OCI-LY7 (cell line): Measurements from ENCODE around the gene ZFHX3. TPM values are rescaled to one million over a fixed set of nuclear protein-coding genes. Genes with fewer than 3 reads are reported as not detected.

ENCODE experiments used
- BruUV-seq: library from RNA; stranded (reverse); fragments of 400-500 nt; replicated peaks from 2 replicates; lab custom pipeline; 2021; lab: Mats Ljungman, UMichigan
- CTCF ChIA-PET: fragments of 300-600 bp; sonication (Branson Sonifier 250); formaldehyde crosslinking; loops from one replicate; lab custom pipeline; 2022; ENCODE audit warnings: antibody characterized with exemption; ENCODE audit not compliant: unreplicated experiment; lab: Charles Lee
- POLR2A ChIA-PET: fragments of 300-600 bp; sonication (Branson Sonifier 250); formaldehyde crosslinking; loops from one replicate; lab custom pipeline; 2022; ENCODE audit warnings: antibody characterized with exemption; lab: Charles Lee
- DNase-seq: peaks from one replicate; pipeline ENCODE4 v3.0.0-alpha.2; 2015; ENCODE audit warnings: low spot score
- H2AFZ ChIP-seq: fragments of 200-600 bp; sonication (generic), shearing (Covaris generic); 2 replicates; pipeline ENCODE4 v1.6.1; 2014; ENCODE audit warnings: mild to moderate bottlenecking, antibody characterized with exemption, low read length, moderate library complexity
- H3K27ac ChIP-seq: fragments of 200-600 bp; sonication (generic); 2 replicates; pipeline ENCODE4 v1.5.1; 2014; ENCODE audit warnings: mixed run types, low read depth, mild to moderate bottlenecking, moderate library complexity, low read length, inconsistent platforms; ENCODE audit not compliant: poor library complexity, severe bottlenecking
- H3K36me3 ChIP-seq: fragments of 200-600 bp; sonication (generic); 2 replicates; pipeline ENCODE4 v1.6.1; 2014; ENCODE audit warnings: mild to moderate bottlenecking, antibody characterized with exemption, low read length, moderate library complexity, mixed read lengths; ENCODE audit not compliant: insufficient read depth
- H3K4me1 ChIP-seq: fragments of 200-600 bp; sonication (generic); 2 replicates; pipeline ENCODE4 v1.5.1; 2014; ENCODE audit warnings: mild to moderate bottlenecking, low read length; ENCODE audit not compliant: insufficient read depth, poor library complexity, severe bottlenecking
- H3K4me2 ChIP-seq: fragments of 200-600 bp; sonication (generic); 2 replicates; pipeline ENCODE4 v1.6.1; 2014; ENCODE audit warnings: mild to moderate bottlenecking, low read length
- H3K4me3 ChIP-seq: fragments of 200-600 bp; sonication (generic); 2 replicates; pipeline ENCODE4 v1.5.1; 2014; ENCODE audit warnings: mild to moderate bottlenecking, low read depth, low read length; ENCODE audit not compliant: poor library complexity, severe bottlenecking
- H3K79me2 ChIP-seq: fragments of 200-600 bp; sonication (generic); 2 replicates; pipeline ENCODE4 v1.6.1; 2016; ENCODE audit warnings: low read depth, mild to moderate bottlenecking, low read length, moderate library complexity, mixed read lengths; ENCODE audit not compliant: insufficient read depth
- H3K9me2 ChIP-seq: fragments of 200-600 bp; sonication (generic); 2 replicates; pipeline ENCODE4 v1.6.1; 2016; ENCODE audit warnings: mild to moderate bottlenecking, low read length, mixed read lengths; ENCODE audit not compliant: insufficient read depth
- H3K9me3 ChIP-seq: fragments of 200-600 bp; sonication (generic); 2 replicates; pipeline ENCODE4 v1.6.1; 2014; ENCODE audit warnings: mild to moderate bottlenecking, mixed run types, low read length, mixed read lengths
- H4K20me1 ChIP-seq: fragments of 200-600 bp; sonication (generic); 2 replicates; pipeline ENCODE4 v1.6.1; 2014; ENCODE audit warnings: mild to moderate bottlenecking, antibody characterized with exemption, low read length, moderate library complexity, mixed read lengths; ENCODE audit not compliant: insufficient read depth
- CTCF ChIP-seq: fragments of 200-600 bp; sonication (generic); conservative IDR thresholded peaks from 2 replicates; pipeline ENCODE4 v1.5.1; 2014; ENCODE audit warnings: mild to moderate bottlenecking, antibody characterized with exemption, low read length, moderate library complexity, mixed read lengths
- EZH2phosphoT487 ChIP-seq: fragments of 200-600 bp; sonication (generic); IDR thresholded peaks from 2 replicates; pipeline ENCODE4 v1.6.1; 2018; ENCODE audit warnings: low read depth, borderline replicate concordance, mild to moderate bottlenecking, mixed run types, antibody characterized with exemption, low read length, moderate library complexity, mixed read lengths
- intact Hi-C: fragments of 100-400 bp; cut with micrococcal nuclease; formaldehyde crosslinking; loops from one replicate; pipeline ENCODE4 v1.10.0; 2022; ENCODE audit not compliant: unreplicated experiment
- total RNA-seq, 2 experiments: library from RNA; depleted of rRNA in 1 of 2; stranded (reverse); fragments of >200 nt in 1 of 2; shearing (Covaris generic) in 1 of 2; gene quantifications; 2 replicates each; pipeline ENCODE4 v1.2.3, GENCODE V29; 2014 to 2022

Gene ZFHX3
- total RNA-seq, 2 experiments from 2014 or later: 1.3 to 6.2 TPM

GRCh38 chr16:72937916-72938794 is 109.8 kb downstream of the ZFHX3 start:
- no TSS peak for BruUV-seq
- Histone ChIP-seq H3K4me2 (no peak overlapping the region), H4K20me1 (no peaks in the 10 kb centered on the region; the same call in 1 of the 2 replicates), H3K4me1 (no peaks in the 10 kb centered on the region), H3K9me3 (no peaks in the 10 kb centered on the region), H3K27ac (no peak overlapping the region), H3K9me2 (no peaks in the 10 kb centered on the region), H2AFZ (no peak overlapping the region), H3K79me2 (no peaks in the 10 kb centered on the region), H3K36me3 (no peaks in the 10 kb centered on the region), H3K4me3 (no peak overlapping the region)
- TF ChIP-seq CTCF: no peak
- no peak for TF ChIP-seq EZH2phosphoT487
- ChIA-PET POLR2A (no interaction called here), CTCF (no interaction called here)
- no peak for DNase-seq
- intact Hi-C loops: no loop called here

DNA sequence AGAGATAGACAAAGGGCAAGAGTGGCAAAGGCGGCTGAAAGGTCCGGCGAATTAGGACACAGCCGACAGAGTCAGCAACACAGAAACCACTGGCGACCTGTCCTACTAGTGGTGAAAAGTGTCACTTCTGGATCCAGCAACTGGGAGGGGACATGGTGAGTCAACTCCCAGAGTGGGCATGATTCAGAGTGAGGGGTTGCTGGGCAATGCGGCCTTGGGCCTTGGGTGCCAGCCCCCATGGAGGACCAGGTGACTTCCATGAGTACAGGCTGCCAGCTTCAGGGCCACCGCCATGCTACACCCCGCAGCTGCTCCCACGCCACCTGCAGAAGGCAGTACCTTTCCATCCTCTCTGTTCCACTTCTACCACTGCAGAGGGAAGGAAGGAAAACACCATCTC is 110.6 kb downstream of the ZFHX3 start:
- TF ChIP-seq EZH2phosphoT487: no peak
- H3K79me2 ChIP-seq: no peaks in the 10 kb centered on the region

DNA sequence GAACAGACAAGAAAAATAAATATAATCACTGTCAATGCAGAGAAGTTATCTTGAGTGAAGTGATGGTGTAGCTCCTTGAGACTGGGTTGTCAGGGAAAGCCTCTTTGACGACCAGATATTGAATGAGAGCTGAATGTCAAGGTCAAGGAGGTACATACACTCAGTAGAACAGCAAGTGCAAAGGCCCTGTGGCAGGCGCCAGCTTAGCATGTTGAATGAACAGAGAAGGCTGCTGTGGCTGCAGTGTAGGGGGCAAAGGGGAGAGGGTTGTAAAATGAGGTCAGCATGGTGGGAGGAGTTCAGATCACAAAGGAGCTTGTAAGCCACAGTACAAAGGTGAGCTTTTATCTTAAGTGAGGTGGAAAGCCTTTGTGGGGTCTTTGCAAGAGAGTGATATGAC is 111.5 kb downstream of the ZFHX3 start:
- Histone ChIP-seq H3K79me2 (no peaks in the 10 kb centered on the region), H3K9me2 (no peaks in the 10 kb centered on the region), H3K4me3 (no peak overlapping the region), H3K4me1 (no peaks in the 10 kb centered on the region), H3K9me3 (no peaks in the 10 kb centered on the region), H3K4me2 (no peak overlapping the region), H3K36me3 (no peaks in the 10 kb centered on the region), H2AFZ (no peak overlapping the region), H4K20me1 (no peaks in the 10 kb centered on the region; the same call in 1 of the 2 replicates), H3K27ac (no peak overlapping the region)
- BruUV-seq: no TSS peak
- CTCF ChIA-PET: no interaction called here
- TF ChIP-seq EZH2phosphoT487 (no peak), CTCF (no peak)
- POLR2A ChIA-PET: interaction anchor here (0.5 to 0.9 kb wide), 3 partner anchors 18 to 325 kb away, joined by 3 to 4 read pairs (median 3); no protein-coding TSS in a partner anchor
- intact Hi-C loops: no loop called here
- DNase-seq: no peak

More for the DNA sequence above, 110.6 kb downstream of the ZFHX3 start:
- H3K4me3 ChIP-seq: no peak overlapping the region
- no peak for DNase-seq
- intact Hi-C loops: no loop called here
- H3K36me3 ChIP-seq: no peaks in the 10 kb centered on the region
- H2AFZ ChIP-seq: no peak overlapping the region
- BruUV-seq: no TSS peak
- H3K27ac ChIP-seq: no peak overlapping the region
- H3K9me3 ChIP-seq: no peaks in the 10 kb centered on the region
- CTCF ChIA-PET: no interaction called here
- POLR2A ChIA-PET: interaction anchor here (0.6 kb wide), 1 partner anchor 24 kb away, joined by 3 read pairs; no protein-coding TSS in a partner anchor
- H3K4me1 ChIP-seq: no peaks in the 10 kb centered on the region
- no peaks in the 10 kb centered on the region for H3K9me2 ChIP-seq
- H4K20me1 ChIP-seq: no peaks in the 10 kb centered on the region; the same call in 1 of the 2 replicates
- H3K4me2 ChIP-seq: no peak overlapping the region
